HG02973 (cell line): ENCODE data around the gene RBM34.
"Not testable (repeated sequence)": the region's sequence is repeated elsewhere in the genome, so short reads cannot be mapped to it uniquely, and the experiment has no call there.

Experiments
- ATAC-seq: cut with Tn5 transposase; IDR thresholded peaks from one replicate; pipeline ENCODE4 v1.9.1; 2021; ENCODE audit warnings: moderate library complexity; ENCODE audit not compliant: unreplicated experiment

The RBM34 gene

DNA sequence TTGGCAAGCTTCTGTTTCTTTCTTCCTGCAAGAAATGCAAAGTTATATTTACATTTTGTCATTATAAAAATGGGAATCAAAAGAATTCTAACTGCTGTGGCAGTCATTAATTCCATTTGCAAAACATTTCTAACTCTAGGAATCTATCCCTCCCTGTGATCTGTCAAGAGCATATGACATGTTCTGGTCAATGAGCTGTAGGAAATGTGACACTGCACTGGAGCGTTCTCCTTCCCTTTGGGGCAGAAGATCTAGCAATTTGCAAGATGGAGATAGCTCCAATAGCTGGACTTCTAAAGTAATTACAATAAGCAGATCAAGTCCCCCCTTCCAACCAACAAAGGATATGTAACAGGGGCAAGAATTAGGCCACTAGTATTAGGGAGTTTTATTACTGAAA is 38.7 kb downstream of the RBM34 start:
- no peak for ATAC-seq

- ATAC-seq: no peak
These were observed 47.7 kb downstream of the RBM34 start for GRCh38 chr1:235113183-235113917.

DNA sequence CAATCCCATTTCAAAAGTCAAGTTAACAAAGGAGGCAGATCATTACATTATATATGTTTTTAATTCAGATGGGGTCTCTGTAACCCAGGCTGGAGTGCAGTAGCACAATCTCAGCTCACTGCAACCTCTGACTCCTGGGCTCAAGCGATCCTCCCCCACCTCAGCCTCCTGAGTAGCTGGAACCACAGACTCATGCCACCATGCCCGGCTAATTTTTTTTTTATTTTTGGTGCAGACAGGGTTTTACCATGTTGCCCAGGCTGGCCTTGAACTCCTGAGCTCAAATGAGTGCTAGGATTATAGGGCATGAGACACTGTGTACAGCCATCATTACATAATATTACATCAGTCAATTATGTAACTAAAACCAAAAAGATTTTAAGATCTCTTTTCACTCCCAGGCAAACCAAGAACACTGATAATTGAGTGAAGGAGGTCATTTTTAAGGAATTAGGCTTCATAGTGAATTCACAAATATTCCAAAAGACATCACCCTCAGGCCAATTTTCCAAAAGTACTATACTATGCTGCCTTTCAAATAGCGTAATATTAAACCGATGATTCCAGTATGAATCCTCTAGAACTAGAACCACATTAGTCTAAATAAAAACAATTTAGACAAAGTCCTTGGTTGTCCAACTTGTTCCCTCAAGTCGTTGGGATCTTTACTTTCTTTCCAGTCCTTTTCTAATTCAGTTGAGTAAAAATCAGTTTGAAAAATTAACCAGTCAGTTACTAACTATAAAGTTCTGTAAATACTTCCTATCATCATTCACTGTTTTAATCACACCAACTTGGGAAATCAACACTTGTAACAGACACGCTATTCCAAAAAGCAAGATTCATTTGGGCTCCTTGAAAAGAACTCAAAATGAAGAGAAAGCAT is 48.5 kb downstream of the RBM34 start:
- no peak for ATAC-seq

- ATAC-seq: no peak
These were observed 49.9 kb downstream of the RBM34 start for GRCh38 chr1:235111107-235111506.

DNA sequence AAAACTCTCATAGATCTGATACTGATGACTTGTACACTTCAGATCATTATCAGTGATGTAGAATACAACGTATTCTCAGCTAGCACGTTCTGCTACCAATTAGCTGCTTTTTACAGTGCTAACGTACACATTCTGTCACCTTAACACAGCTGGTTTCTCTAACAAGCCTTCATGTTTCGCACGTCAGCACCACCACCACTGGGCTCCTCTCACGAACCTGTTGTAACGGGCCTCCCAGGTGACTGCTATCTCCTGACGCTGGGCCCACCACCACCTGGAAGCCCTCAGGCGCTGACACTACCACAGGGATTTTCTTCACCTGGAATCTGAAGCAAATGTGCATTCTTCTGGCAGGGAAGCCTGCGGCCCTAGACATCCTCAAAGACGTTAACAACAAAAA is 52.2 kb downstream of the RBM34 start:
- ATAC-seq: no peak

GRCh38 chr1:235108185-235108593 is 52.9 kb downstream of the RBM34 start:
- no peak for ATAC-seq

- ATAC-seq: no peak
These were observed 53.5 kb downstream of the RBM34 start for GRCh38 chr1:235107368-235108184.

DNA sequence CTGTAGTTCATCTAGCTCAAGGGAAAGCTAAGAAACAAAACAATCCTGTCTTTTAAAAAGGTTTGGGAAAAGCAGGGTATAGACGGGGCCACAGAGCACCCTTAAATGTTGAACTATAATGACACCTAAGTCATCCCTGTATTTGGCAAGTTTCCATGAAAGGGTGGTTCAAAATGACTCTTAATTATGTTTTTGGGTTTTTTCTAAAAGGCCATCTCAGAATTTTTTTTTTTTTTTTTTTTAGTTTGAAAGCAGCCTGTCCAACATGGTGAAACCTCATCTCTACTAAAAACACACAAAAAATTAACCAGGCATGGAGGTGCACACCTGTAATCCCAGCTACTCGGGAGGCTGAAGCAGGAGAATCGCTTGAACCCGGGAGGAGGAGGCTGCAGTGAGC is 54.6 kb downstream of the RBM34 start:
- no peak for ATAC-seq

DNA sequence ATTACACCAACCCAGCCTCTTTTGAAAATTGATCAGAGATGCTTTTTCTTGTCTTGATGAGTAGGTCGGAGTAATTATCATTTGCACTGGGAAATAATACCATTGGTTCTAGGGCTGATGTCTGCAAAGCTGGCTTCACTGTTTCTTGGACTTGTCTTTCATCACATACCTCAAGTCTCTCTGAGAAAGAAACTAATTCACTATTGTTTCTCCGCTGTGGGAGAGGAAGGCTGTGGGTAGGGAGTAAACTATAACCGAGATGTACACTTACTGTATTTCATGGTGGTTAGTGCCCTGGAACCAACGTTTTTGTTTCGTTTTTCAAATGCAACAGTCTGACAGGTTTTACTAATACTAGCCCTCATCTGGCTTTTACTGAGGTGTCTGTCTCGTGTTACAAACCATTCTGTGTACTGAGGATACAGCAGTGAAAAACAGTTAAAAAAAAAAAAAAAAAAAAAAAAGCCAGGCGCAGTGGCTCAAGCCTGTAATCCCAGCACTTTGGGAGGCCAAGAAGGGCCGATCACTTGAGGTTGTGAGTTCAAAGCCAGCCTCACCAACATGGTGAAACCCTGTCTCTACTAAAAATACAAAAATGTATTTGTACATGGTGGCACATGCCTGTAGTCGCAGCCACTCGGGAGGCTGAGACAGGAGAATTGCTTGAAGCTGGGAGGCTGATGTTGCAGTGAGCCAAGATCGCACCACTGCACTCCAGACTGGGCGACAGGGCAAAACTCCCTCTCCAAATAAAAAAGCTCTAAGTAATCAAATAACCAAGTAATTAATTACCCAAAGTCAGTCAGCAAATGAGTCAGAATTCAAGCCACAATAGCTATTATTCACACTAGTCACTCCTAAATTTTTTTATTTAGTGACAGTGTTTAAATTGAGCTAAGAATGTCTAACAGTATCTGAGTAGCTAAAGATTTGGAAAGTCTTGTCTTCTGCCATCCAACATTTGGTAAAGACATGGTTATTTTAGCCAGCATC is 55.7 kb downstream of the RBM34 start:
- ATAC-seq: peak; percentile 83

DNA sequence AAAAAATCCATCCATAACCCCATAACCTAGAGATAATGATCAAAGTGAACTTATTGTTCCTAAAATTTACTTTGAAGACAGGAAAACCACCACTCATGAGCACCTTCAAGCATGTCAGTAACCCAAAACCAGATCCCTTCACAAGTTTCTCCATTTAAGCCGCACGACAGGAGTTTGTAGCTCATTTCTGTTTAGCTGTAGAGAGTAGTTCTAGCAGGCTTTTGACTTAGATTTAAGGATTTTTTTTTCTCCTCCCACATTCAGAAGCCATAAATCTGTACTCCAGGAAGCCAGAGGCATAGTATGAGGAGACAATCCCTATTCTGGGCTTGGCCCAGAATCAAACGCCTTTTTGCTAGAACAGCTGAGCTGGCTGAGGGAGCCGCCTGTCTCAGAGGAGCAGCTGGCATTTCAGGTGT is 58.0 kb downstream of the RBM34 start:
- ATAC-seq: no peak

- no peak for ATAC-seq
These were observed 58.8 kb downstream of the RBM34 start for GRCh38 chr1:235102259-235102582.

DNA sequence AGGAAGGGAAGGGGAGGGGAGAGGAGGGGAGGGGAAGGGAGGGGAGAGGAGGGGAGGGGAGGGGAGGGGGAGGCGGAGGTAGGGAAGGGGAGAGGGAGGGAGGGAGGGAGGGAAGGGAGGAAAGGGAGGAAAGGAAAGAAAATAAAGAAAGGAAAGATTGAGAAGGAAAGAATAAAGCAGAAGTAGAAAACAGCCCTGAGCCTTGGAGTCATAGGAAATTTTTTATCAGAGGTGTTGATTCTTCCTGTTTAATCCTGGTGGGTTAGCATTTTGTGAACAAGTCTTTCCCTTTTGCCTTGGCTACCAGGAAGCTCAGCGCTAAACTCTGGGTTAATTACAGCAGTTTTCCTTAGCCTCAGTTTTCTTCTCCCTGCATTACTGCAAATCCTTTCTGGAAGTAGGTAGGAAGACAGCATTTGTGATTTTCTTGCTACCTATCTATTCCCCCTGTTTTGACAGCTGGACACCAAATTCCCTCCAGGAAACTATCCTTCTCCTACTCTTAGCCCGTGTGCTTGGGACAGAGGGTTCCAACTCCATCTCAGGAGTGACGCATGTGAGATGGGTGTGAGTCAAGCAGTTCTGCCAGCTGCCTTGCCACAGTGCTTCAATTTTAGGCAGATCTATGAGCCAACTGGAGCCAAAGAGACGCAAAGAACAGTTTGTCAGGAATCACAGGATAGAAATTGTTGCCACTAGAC is 59.3 kb downstream of the RBM34 start:
- no peak for ATAC-seq

- ATAC-seq: no peak
These were observed 60.8 kb downstream of the RBM34 start for GRCh38 chr1:235100194-235100772.

- no peak for ATAC-seq
These were observed 62.1 kb downstream of the RBM34 start for GRCh38 chr1:235098991-235099390.

GRCh38 chr1:235098547-235098946 is 62.5 kb downstream of the RBM34 start:
- ATAC-seq: no peak

- not testable (repeated sequence) for ATAC-seq
These were observed 63.5 kb downstream of the RBM34 start for GRCh38 chr1:235097501-235097900.

DNA sequence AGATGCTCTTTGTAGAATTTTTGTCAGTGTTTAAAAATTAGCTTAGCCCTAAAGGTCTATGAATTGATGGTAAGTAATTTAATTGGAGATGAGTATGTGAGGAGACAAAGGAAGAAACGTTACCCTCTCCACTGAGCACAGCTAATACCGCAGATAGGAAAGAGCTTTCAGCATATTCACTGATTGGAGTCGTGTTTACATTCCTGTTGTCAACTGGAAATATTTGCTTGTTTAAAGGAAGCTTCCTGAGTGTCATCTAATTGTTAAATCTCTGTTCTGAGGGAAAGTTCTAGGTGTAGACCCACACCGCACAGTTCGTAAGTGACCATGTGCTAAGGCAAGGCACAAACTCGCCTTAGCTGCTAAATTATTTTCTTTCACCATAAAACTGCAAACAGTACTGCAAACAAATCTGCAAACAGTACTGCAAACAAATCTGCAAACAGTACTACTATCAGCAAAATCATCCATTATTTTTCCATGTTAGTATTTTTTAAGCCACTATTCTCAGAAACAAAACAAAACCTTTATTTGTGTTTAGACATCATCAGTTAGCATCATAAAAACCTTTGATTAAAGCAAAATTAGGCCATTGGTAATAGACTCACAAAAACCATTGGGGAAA is 65.0 kb downstream of the RBM34 start:
- ATAC-seq: no peak

DNA sequence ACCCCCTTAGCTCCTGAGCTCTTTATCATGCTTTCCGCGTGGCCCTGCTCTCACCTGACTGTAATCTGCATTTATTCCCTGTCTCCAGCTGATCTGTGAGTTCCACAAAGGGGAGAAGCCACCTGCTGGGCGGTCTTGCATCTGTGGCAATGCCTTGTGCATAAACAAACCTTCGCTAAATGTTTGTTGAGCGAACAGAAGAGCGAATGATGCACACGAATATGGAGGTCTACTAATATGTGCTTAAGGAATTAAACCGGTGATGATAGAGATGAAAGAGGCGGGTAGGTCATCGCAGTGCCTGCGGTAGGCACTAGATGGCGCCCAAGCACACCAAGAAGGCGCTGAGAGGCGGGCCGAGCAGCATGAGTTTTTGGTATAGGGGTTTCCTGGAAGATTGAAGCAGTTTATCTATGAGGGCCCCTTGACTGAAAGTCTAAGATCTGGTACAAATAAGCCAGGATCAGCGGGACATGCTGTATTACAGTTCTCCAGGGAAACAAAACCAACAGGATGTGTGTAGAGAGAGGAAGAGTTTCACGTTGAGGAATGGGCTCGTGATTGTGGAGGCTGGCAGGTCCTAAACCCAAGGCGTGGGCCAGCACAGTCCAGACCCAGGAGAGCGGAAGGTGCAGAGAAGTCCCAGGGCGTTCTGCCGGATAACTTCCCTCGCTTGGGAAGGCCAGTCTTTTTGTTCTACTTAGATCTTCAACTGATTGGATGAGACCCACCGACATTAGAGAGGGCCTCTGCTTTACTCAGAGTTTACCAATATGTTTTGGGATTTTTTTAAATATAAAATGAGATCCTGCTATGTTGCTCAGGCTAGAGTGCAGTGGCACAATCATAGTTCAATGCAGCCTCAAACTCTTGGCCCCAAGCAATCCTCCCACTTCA is 67.1 kb downstream of the RBM34 start:
- peak; percentile 77 for ATAC-seq
